ENCODE data around the gene SETDB1. TPM values are rescaled to one million over a fixed set of nuclear protein-coding genes. Genes with fewer than 3 reads are reported as not detected.

Gene SETDB1
- polyA plus RNA-seq, 1 donor from 2014 or later, result 39.1 TPM

- Histone ChIP-seq H3K27ac (ENCODE audit: low read length) (peak within 1 kb of the TSS; percentile 75), H3K79me2 (replicated peaks; ENCODE audit: insufficient read depth, low read length) (peaks cover 26% of the 10 kb centered on the region), H2AFZ (ENCODE audit: low read depth, low read length) (peak within 1 kb of the TSS; percentile 100), H4K20me1 (ENCODE audit: insufficient read depth) (no peaks in the 10 kb centered on the region), H3F3A (ENCODE audit: insufficient read depth, low read length, poor library complexity, severe bottlenecking) (no peaks in the 10 kb centered on the region), H3K9me3 (ENCODE audit: low read length) (no peaks in the 10 kb centered on the region), H3K4me2 (ENCODE audit: low read length) (peak within 1 kb of the TSS; percentile 79), H3K36me3 (ENCODE audit: insufficient read depth, low read length) (no peaks in the 10 kb centered on the region), H3K9ac (ENCODE audit: low read length) (peak within 1 kb of the TSS; percentile 74), H3K9me2 (ENCODE audit: insufficient read depth, low read length) (no peaks in the 10 kb centered on the region), H3K4me3 (ENCODE audit: low read length) (peak within 1 kb of the TSS; percentile 76), H3K27me3 (ENCODE audit: insufficient read depth, low read depth, low read length) (no peaks in the 10 kb centered on the region)
- TF ChIP-seq POLR2AphosphoS5 (IDR thresholded peaks at IDR 0.05), result peak; percentile 36
- TF ChIP-seq REST (IDR thresholded peaks at IDR 0.05; ENCODE audit: borderline replicate concordance), result no peak
- TF ChIP-seq TAF1 (IDR thresholded peaks at IDR 0.05; ENCODE audit: low read depth), result peak; percentile 57
- no peak for TF ChIP-seq RAD21 (conservative IDR thresholded peaks at IDR 0.05)
- peak; percentile 69 for TF ChIP-seq EP300 (conservative IDR thresholded peaks at IDR 0.05; ENCODE audit: poor library complexity, severe bottlenecking)
- TF ChIP-seq MXI1 (conservative IDR thresholded peaks at IDR 0.05; ENCODE audit: poor library complexity, severe bottlenecking), result peak; percentile 32
- TF ChIP-seq SMC3 (conservative IDR thresholded peaks at IDR 0.05; ENCODE audit: poor library complexity), result peak; percentile 20
- TF ChIP-seq CTCF (IDR thresholded peaks at IDR 0.05; ENCODE audit: poor library complexity, severe bottlenecking), result no peak
- no peak for TF ChIP-seq EZH2 (IDR thresholded peaks at IDR 0.05; ENCODE audit: borderline replicate concordance, insufficient read depth, low read length, poor library complexity, severe bottlenecking)
These were observed 82.4 kb downstream of the SETDB1 start, which contains the start of gene PRUNE1 for GRCh38 chr1:151008244-151009205. PRUNE1 (plus strand) TSS chr1:151008449; CDS start chr1:151008633, 184 bp downstream.

GRCh38 chr1:151009206-151009587 lies 83.0 kb downstream of the SETDB1 start:
- Histone ChIP-seq H2AFZ (ENCODE audit: low read depth, low read length) (peak overlapping the region; percentile 100), H3K79me2 (replicated peaks; ENCODE audit: insufficient read depth, low read length) (peaks cover 22% of the 10 kb centered on the region), H3K9me2 (ENCODE audit: insufficient read depth, low read length) (no peaks in the 10 kb centered on the region), H4K20me1 (ENCODE audit: insufficient read depth) (no peaks in the 10 kb centered on the region), H3K9me3 (ENCODE audit: low read length) (no peaks in the 10 kb centered on the region), H3K27me3 (ENCODE audit: insufficient read depth, low read depth, low read length) (no peaks in the 10 kb centered on the region), H3K4me3 (ENCODE audit: low read length) (peak overlapping the region; percentile 76), H3K4me2 (ENCODE audit: low read length) (peak overlapping the region; percentile 79), H3F3A (ENCODE audit: insufficient read depth, low read length, poor library complexity, severe bottlenecking) (no peaks in the 10 kb centered on the region), H3K9ac (ENCODE audit: low read length) (peak overlapping the region; percentile 74), H3K36me3 (ENCODE audit: insufficient read depth, low read length) (no peaks in the 10 kb centered on the region), H3K27ac (ENCODE audit: low read length) (no peak overlapping the region)
- TF ChIP-seq POLR2AphosphoS5 (IDR thresholded peaks at IDR 0.05), result no peak
- no peak for TF ChIP-seq EZH2 (IDR thresholded peaks at IDR 0.05; ENCODE audit: borderline replicate concordance, insufficient read depth, low read length, poor library complexity, severe bottlenecking)
- TF ChIP-seq TAF1 (IDR thresholded peaks at IDR 0.05; ENCODE audit: low read depth), result no peak
- TF ChIP-seq CTCF (IDR thresholded peaks at IDR 0.05; ENCODE audit: poor library complexity, severe bottlenecking), result no peak
- no peak for TF ChIP-seq RAD21 (conservative IDR thresholded peaks at IDR 0.05)
- no peak for TF ChIP-seq EP300 (conservative IDR thresholded peaks at IDR 0.05; ENCODE audit: poor library complexity, severe bottlenecking)
- no peak for TF ChIP-seq SMC3 (conservative IDR thresholded peaks at IDR 0.05; ENCODE audit: poor library complexity)
- no peak for TF ChIP-seq REST (IDR thresholded peaks at IDR 0.05; ENCODE audit: borderline replicate concordance)

Measured in neural cell (in vitro differentiated cells).